H1 (cell line): ENCODE measurements around the gene FAM237A. TPM values are rescaled to one million over a fixed set of nuclear protein-coding genes. Genes with fewer than 3 reads are reported as not detected.

Source experiments
- ASH2L ChIP-seq: fragments of 200-600, 300-600 bp; sonication (generic); IDR thresholded peaks from one replicate; pipeline ENCODE4 v1.7.1; 2017; ENCODE audit warnings: low read length
- BACH1 ChIP-seq: IDR thresholded peaks from 2 replicates; pipeline ENCODE4 v1.6.1; 2012; ENCODE audit warnings: low read length, improper control_type of control experiment
- BCL11A ChIP-seq, 2 experiments: IDR thresholded peaks; one replicate each; pipeline ENCODE4 v1.6.1; 2011; ENCODE audit warnings: low read depth in 2 of 2, low read length in 2 of 2, mild to moderate bottlenecking in 2 of 2
- CBX5 ChIP-seq: fragments of 300-800, 300-1000 bp; sonication (generic); IDR thresholded peaks from 2 replicates; pipeline ENCODE4 v1.7.1; 2016; ENCODE audit warnings: antibody characterized with exemption, low read length, low read depth
- CEBPB ChIP-seq: IDR thresholded peaks from 2 replicates; pipeline ENCODE4 v1.6.1; 2012; ENCODE audit warnings: low read depth, low read length
- CTBP2 ChIP-seq: IDR thresholded peaks from 2 replicates; pipeline ENCODE4 v1.7.0; 2011; ENCODE audit warnings: borderline replicate concordance, mild to moderate bottlenecking, moderate library complexity, mixed read lengths, low read length; ENCODE audit not compliant: insufficient read depth, insufficient read length
- EGR1 ChIP-seq: IDR thresholded peaks from 2 replicates; pipeline ENCODE4 v1.6.1; 2011; ENCODE audit warnings: low read depth, low read length, borderline replicate concordance
- EZH2 ChIP-seq: fragments of 200-600 bp; sonication (generic); IDR thresholded peaks from 2 replicates; pipeline ENCODE4 v1.7.1; 2012; ENCODE audit warnings: low read depth, mild to moderate bottlenecking, moderate library complexity, low read length, inconsistent platforms; ENCODE audit not compliant: severe bottlenecking
- GTF2F1 ChIP-seq: IDR thresholded peaks from 2 replicates; pipeline ENCODE4 v1.6.1; 2012; ENCODE audit warnings: low read depth, low read length, improper control_type of control experiment, borderline replicate concordance
- POLR2A ChIP-seq, 2 experiments: IDR thresholded peaks; 1 replicate in 1 of 2; 2 replicates in 1 of 2; pipeline ENCODE4 v1.6.1; 2011; ENCODE audit warnings: low read depth in 2 of 2, low read length in 2 of 2, mild to moderate bottlenecking in 2 of 2; ENCODE audit errors: control extremely low read depth in 1 of 2
- POU5F1 ChIP-seq: IDR thresholded peaks from 2 replicates; pipeline ENCODE4 v1.6.1; 2011; ENCODE audit warnings: low read depth, mild to moderate bottlenecking, low read length, moderate library complexity
- RAD21 ChIP-seq, 2 experiments: IDR thresholded peaks in 1 of 2; conservative IDR thresholded peaks in 1 of 2; 2 replicates each; pipeline ENCODE4 v1.6.1; 2011; ENCODE audit warnings: low read depth in 2 of 2, low read length in 2 of 2, improper control_type of control experiment in 1 of 2, inconsistent platforms in 1 of 2, mild to moderate bottlenecking in 1 of 2, moderate library complexity in 1 of 2
- SIN3A ChIP-seq, 2 experiments: IDR thresholded peaks in 1 of 2; conservative IDR thresholded peaks in 1 of 2; 2 replicates each; pipeline ENCODE4 v1.6.1; 2011 to 2012; ENCODE audit warnings: low read length in 2 of 2, improper control_type of control experiment in 1 of 2, low read depth in 1 of 2, mild to moderate bottlenecking in 1 of 2
- SIX5 ChIP-seq: IDR thresholded peaks from 2 replicates; pipeline ENCODE4 v1.6.1; 2011; ENCODE audit warnings: mild to moderate bottlenecking, low read depth, low read length
- SP2 ChIP-seq: IDR thresholded peaks from 2 replicates; pipeline ENCODE4 v1.6.1; 2012; ENCODE audit warnings: mild to moderate bottlenecking, low read length, inconsistent platforms
- SUZ12 ChIP-seq: fragments of 200-600 bp; sonication (generic); IDR thresholded peaks from 2 replicates; pipeline ENCODE4 v1.6.1; 2012; ENCODE audit warnings: mild to moderate bottlenecking, inconsistent platforms, low read length, moderate library complexity, mixed read lengths
- ZNF274 ChIP-seq: IDR thresholded peaks from 2 replicates; pipeline ENCODE4 v1.7.0; 2012; ENCODE audit warnings: low read length, borderline replicate concordance; ENCODE audit errors: extremely low read depth
- polyA plus RNA-seq, 7 experiments: library from polyadenylated mRNA; depleted of rRNA in 3 of 7; stranded (reverse) in 5 of 7; unstranded in 2 of 7; fragments of >200 nt in 5 of 7; fragments of 200-250 nt in 2 of 7; gene quantifications; 1 replicate in 5 of 7; 2 replicates in 1 of 7; 4 replicates in 1 of 7; pipeline versions ENCODE4 v1.2.1 to v1.2.3, GENCODE V29; 2011 to 2013; ENCODE audit warnings: missing spikeins in 2 of 7, mixed read lengths in 2 of 7
- total RNA-seq: library from RNA; stranded (reverse); fragmentation: NEBNext Ultra II Directional; extraction: Animal tissue kit (Norgen Biotek cat#: 25700); gene quantifications from 2 replicates; pipeline ENCODE4 v1.2.1, GENCODE V29; 2021
- TF ChIP-seq, protein P1 (sequence below), 3 experiments: IDR thresholded peaks; 1 replicate in 2 of 3; 2 replicates in 1 of 3; pipeline versions ENCODE4 v1.5.1 to v1.6.1; 2011; ENCODE audit warnings: low read length in 3 of 3, mild to moderate bottlenecking in 3 of 3, inconsistent platforms in 2 of 3, low read depth in 1 of 3, moderate library complexity in 1 of 3; ENCODE audit not compliant: insufficient read depth in 1 of 3; ENCODE audit errors: control extremely low read depth in 1 of 3
- TF ChIP-seq, protein P2 (sequence below): IDR thresholded peaks from 2 replicates; pipeline ENCODE4 v1.6.1; 2012; ENCODE audit warnings: low read length, inconsistent platforms

The FAM237A gene
- total and polyA plus RNA-seq, 2 of the 8 experiments (the other 6 are each of a cell fraction or from before 2014, with no cell fraction given), result not detected

DNA sequence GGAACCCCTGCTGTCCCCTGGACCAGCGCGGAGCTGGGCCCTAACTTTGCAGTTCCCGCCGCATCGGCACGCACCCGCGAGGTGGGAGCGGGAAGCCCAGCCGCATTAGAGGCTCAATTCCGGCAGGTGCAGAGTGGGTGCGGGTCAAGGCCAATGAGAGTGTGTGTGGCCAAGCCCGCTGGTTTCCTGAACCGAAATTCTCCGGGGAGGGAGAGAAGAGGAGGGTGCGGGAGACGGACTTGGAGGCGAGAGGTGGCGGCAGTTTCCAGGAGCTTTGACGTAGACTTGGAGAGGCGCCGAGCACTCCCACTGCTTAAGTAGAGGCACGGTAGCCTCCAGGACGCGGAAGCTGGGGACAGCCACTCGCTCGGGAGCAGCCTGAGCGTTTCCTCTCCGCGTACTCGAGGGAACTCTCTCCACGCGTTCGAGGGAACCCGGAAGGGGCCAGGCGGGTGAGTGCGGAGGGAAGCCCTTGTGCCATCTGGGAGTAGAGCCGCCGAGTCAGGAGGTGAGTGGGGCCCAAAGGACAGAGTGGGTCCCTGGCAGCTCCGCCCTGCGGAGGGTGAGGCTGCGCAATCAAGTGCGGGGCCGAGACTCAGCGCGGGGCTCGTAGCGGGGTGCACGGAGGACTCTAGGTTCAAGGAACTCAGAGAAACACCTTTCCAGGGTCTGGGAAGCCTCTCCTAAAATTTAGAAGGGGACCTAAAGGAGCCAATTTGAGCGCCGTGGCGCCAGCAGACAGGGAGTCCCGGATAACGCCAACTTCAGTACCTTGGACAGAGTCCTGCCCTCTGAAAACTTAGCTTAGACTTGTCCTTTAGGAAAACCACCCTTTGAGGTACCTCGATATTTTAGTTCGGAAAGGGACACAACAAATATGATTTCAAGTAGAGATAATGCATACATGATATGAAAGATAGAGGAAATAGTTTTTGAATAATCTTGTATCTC, at the start of gene FAM237A (continued):
- TF ChIP-seq EZH2 (peak; percentile 67), BACH1 (no peak), SUZ12 (peak; percentile 73; the same call in 1 of the 2 replicates), EGR1 (no peak), POU5F1 (no peak), CTBP2 (no peak), SIN3A (conservative IDR thresholded peaks at IDR 0.05 in 1 of 2, IDR thresholded peaks at IDR 0.05 in 1 of 2; ENCODE audit: low read depth in 1 of 2, low read length in 2 of 2) (peak; percentile 87 to 92; a peak in 3 of 4 replicates), BCL11A (IDR thresholded peaks at IDR 0.05; ENCODE audit: low read depth in 2 of 2, low read length in 2 of 2) (no peak), SP2 (no peak), RAD21 (IDR thresholded peaks at IDR 0.05 in 1 of 2, conservative IDR thresholded peaks at IDR 0.05 in 1 of 2; ENCODE audit: low read depth in 2 of 2, low read length in 2 of 2) (no peak), CEBPB (no peak), POLR2A (IDR thresholded peaks at IDR 0.05; ENCODE audit: control extremely low read depth in 1 of 2, low read depth in 2 of 2, low read length in 2 of 2) (no peak), ASH2L (peak; percentile 84), SIX5 (no peak), ZNF274 (no peak), CBX5 (no peak), GTF2F1 (no peak)
- TF ChIP-seq, protein P1, sequence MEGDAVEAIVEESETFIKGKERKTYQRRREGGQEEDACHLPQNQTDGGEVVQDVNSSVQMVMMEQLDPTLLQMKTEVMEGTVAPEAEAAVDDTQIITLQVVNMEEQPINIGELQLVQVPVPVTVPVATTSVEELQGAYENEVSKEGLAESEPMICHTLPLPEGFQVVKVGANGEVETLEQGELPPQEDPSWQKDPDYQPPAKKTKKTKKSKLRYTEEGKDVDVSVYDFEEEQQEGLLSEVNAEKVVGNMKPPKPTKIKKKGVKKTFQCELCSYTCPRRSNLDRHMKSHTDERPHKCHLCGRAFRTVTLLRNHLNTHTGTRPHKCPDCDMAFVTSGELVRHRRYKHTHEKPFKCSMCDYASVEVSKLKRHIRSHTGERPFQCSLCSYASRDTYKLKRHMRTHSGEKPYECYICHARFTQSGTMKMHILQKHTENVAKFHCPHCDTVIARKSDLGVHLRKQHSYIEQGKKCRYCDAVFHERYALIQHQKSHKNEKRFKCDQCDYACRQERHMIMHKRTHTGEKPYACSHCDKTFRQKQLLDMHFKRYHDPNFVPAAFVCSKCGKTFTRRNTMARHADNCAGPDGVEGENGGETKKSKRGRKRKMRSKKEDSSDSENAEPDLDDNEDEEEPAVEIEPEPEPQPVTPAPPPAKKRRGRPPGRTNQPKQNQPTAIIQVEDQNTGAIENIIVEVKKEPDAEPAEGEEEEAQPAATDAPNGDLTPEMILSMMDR (IDR thresholded peaks at IDR 0.05; ENCODE audit: control extremely low read depth in 1 of 3, insufficient read depth in 1 of 3, low read depth in 1 of 3, low read length in 3 of 3), result no peak
- TF ChIP-seq, protein P2, sequence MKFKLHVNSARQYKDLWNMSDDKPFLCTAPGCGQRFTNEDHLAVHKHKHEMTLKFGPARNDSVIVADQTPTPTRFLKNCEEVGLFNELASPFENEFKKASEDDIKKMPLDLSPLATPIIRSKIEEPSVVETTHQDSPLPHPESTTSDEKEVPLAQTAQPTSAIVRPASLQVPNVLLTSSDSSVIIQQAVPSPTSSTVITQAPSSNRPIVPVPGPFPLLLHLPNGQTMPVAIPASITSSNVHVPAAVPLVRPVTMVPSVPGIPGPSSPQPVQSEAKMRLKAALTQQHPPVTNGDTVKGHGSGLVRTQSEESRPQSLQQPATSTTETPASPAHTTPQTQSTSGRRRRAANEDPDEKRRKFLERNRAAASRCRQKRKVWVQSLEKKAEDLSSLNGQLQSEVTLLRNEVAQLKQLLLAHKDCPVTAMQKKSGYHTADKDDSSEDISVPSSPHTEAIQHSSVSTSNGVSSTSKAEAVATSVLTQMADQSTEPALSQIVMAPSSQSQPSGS, result no peak
